CD4-positive, alpha-beta T cell treated with Interferon gamma for 1 hour (primary cell): ENCODE measurements around the gene ACIN1.

ENCODE experiments used
- DNase-seq: peaks from one replicate; pipeline ENCODE4 v3.0.0-alpha.2; 2020

The ACIN1 gene

DNA sequence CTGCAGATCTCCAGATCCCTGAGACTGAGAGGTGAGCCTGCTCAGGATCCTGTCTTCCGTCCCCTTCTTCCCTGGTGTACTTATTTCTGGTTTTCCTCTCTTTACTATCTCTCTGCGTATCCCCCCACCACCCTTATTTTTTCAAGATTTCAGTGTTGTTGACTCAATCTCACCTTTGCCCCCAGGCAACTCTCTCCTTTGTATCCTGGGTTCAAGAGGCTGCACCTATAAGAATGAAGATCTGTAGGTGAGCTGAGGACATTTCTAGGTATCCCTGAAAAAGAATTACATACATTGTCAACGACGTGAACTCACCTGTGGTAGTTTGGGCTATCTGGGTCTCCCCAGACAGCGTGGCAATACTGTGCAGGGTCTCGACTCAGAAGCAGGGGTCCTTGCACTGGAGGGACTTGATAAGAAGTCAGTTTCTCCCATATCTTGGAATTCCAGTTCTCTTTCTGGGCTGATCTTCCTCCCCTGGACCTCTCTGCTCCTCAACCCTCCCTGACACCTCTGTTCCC lies 9.2 kb upstream of the ACIN1 start:
- no peak for DNase-seq

DNA sequence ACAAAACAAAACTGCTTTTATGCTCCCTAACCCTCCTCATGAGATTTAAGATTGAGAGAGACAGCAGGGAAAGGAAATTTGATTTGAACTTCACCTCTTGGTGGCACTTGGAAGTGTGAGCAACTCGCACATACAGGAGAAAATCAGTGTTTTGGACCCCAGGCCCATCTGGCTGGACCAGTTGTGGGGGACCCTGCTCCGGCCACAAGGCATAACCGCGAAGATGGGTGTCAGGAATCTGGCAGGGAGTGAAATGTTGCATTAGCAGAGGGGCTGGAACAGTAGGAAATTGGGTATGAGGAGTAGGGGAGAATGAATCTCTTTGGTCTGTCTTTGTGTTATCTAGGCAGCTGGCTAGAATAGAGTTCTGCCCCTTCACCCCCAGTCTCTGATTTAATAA lies 8.6 kb upstream of the ACIN1 start:
- no peak for DNase-seq

DNA sequence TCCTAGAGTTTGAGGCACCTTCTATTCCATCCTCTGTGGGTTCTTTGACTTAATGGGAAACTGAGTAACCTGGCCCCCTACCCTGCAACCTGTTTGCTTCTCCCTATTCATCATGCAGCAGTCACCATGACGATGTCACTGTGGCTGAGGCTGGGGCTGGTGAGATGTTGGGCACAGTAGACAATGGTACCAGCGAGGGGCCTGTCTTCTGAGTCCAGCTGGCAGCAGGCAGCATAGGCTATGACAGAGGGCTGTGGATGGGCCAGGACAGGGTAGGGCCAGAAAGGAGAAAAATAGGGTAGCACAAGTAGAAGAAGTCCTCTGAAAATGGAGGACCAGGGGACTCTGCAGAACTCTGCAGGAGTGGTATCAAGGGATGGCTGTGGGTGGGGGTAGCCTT lies 7.9 kb upstream of the ACIN1 start:
- DNase-seq = no peak

DNA sequence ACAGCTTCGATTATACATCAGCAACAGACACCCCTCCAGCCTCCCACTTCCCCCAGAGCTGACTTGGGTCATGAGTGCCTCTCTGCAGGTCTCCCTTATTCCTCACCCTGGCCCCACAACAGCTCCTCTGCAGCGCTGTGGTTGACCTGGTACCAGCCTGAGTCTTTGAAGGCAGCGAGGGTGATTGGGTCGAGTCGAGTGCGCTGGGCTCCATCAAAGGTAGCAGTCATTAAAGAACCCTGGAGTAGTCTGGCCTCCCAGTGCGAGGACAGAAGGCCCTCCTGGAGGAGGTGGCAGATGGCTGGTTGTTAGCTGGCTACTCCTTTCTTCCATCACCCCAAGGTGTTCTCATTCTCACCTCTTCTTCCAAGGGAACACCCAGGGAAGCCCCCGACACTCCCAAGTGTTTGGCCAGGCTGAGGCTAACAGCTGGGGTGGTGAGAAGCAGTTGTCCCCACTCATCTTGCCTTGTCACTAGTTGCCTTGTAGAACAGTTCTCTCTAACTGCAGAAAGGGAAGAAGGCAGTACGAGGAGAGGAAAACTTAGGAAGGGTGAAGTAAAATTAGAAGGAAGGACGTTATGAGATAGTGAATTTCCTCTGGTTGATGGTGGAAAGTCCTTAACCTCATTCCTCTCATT lies 7.2 kb upstream of the ACIN1 start:
- no peak for DNase-seq

DNA sequence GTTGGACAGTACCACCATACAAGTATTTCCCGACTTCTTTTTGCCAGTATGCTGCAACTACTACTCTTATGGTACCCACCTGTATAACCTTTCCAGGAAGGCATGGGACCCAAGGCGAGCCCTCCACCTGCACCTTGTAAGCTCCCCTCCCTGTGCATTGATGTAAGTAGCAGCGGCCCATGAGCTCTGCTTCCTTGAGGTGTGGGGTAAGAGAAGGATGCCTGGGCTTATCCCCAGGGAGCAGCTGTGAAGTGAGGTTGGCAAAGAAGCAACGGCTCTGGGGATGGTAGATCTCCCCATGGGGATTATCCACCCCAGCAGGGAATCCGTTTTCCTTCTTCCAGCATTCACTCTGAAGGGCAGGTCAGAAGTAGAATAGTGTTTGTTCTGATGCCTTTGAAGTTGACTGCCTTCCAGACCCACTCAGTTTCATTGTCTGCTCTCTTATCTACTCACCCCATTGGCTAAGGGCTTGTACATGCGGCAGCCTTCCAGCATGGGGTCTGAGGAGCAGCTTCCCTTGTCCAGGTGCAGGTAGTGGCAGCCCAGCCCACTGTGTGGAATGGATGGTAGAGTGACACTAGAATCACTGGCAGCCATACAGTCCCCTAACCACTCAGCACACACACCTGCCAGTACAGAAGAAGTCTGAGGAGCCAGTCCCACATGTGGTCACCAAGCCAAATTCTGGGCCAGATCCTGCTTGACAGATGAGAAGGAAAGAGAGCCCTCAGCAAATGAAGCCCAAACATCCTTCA lies 6.5 kb upstream of the ACIN1 start:
- DNase-seq = no peak

DNA sequence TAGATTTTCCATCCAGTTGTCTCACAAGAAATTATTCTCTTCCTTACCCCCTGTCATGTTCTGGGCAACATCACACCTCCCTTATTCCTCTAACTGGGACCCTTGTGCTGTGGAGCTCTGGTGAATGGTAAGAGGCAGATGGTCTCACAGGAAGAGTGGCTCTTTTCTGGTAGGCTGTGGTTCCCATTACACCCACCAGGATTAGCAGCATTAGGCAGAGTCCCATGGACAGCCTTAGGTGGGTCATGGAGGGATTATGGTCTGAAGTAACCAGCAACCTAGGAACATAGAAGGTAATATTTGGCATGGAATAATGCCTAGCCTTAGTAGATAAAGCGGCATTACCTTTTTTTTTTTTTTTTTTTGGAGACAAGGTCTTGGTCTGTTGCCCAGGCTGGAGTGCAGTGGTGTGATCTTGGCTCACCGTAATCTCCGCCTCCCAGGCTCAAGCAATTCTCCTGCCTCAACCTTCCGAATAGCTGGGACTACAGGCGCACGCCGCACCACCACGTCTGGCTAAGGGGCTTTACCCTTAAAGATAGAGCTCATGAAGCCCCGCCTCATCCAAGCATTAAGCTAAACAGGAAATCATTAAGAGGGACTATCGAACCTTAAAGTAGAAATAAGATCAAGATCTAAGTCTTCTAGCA lies 4.4 kb upstream of the ACIN1 start:
- DNase-seq = no peak

DNA sequence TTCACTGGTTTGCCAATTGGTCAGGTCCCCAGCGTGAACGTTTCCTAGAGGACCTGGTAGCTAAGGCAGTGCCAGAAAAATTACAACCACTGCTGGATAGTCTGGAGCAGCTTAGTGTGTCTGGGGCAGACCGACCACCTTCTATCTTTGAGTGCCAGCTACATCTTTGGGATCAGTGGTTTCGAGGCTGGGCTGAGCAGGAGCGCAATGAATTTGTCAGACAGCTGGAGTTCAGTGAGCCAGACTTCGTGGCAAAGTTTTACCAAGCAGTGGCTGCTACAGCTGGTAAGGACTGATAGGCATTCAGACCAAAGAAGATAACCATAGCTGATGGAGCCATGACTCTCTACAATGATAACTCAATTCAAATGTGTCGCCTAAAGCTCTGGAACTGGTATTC lies 2.9 kb upstream of the ACIN1 start:
- DNase-seq = no peak

DNA sequence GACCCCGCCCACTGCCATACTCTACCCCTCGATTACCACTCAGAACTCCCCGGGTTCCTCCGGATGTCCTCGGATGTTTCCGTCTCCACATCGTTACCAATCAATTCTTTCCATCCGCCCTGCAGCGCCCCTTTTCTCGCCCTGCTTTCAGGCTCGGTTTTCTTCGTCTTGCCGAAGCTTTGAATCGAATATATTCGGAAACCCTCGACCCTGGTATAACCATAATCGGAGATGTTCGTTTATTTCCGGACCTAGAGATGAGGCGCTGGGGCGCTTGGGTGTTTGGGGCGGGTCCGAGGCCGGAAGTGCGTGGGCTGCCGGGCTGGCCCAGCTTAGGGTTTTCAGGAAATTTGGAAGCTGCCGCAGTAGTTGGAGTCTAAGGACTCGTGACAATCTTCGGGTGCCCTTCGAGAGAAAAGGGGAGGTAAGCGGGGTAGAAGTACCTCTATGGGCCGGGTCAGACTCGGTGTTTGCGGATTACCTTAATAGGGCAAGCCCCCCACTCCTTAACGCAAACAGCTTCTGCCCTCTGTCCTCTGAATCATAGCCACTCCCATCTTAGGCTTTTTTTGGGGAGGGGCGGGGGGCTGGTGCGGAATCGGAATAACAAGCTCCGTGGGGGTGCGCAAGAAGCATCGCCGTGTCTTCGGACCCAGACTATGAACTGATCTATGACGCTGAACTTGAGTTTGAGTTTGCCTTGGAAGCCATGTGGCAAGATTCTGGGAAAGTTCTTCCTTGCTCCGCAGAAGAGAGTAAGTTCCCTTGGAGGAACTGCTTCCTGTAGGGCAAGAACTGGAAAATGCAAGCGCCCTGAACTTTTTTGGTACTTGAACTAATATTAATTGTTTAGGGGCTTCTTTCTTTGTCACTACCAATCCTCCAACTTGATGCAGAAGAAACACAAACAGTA lies 516 bp upstream of the ACIN1 start, which contains the start of gene C14orf119:
C14orf119 (plus strand) TSS at position 310 of the 913 bp plus-strand sequence. CDS start 2,154 bp downstream, outside the sequence.
- peak; percentile 99 for DNase-seq

DNA sequence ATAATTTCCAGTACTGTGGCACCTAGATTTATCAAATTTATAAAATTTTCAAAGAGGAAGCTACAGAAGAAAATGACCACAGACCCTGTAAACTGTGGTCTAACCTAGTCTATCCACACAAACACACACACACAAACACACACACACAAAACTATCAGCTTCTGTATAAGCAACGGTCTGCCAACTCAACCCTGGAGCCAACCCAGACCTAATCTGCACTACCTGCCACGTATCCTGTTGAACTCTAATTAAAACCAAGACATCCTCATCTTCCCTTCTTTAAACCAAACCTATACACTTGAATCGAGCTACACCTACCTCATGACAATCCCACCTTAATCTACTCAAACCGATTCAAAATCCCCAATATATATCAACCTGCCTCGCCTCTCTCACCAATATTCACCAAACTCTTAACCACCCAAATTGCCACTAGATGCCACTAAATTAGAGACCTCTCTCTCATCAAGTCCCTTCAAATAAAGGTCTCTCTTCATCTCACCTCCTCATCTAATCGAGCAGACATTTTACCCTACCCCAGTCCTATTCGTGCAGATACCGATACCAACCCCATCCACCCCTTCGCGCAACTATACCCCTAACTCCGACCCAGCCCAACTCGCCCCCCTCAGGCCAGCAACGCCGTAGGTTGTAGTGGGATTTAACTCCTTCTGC lies 808 bp downstream of the ACIN1 start:
- DNase-seq = peak; percentile 84

DNA sequence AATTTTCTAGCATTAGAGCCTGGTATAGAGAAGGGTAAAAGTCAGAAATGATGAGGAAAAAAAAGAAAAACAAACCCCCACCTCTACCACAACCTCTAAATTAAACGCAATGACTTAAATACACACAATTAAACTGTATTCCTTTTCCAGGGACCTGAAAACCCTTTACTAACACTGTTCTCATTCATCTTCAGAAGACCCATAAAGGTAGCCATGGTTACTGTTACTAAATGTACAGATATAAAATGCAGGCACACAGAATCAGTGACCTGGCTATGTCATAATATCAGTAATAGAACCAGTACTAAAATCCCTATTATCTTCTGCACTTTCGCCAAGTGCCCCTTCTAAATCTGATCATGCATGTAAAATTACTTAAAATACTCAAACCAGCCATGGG lies 1.4 kb downstream of the ACIN1 start:
- no peak for DNase-seq

DNA sequence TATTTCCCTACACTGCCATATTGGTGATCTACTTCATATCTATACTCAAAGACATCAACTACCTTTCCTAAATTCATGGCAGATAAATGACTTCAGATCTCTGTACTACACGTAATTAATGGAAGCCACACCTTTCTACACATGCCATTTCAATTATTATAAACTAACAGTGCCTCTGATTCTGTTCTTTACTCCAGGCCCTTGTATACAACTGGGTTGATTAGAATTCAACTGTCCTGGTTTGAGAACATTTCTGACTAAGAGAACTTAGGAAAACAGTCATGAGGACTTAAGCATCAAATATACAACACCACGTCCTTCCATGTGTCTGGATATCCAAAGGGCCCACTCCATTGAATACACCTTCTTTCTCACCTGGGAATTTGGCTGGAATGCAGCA lies 1.8 kb downstream of the ACIN1 start:
- DNase-seq = no peak

DNA sequence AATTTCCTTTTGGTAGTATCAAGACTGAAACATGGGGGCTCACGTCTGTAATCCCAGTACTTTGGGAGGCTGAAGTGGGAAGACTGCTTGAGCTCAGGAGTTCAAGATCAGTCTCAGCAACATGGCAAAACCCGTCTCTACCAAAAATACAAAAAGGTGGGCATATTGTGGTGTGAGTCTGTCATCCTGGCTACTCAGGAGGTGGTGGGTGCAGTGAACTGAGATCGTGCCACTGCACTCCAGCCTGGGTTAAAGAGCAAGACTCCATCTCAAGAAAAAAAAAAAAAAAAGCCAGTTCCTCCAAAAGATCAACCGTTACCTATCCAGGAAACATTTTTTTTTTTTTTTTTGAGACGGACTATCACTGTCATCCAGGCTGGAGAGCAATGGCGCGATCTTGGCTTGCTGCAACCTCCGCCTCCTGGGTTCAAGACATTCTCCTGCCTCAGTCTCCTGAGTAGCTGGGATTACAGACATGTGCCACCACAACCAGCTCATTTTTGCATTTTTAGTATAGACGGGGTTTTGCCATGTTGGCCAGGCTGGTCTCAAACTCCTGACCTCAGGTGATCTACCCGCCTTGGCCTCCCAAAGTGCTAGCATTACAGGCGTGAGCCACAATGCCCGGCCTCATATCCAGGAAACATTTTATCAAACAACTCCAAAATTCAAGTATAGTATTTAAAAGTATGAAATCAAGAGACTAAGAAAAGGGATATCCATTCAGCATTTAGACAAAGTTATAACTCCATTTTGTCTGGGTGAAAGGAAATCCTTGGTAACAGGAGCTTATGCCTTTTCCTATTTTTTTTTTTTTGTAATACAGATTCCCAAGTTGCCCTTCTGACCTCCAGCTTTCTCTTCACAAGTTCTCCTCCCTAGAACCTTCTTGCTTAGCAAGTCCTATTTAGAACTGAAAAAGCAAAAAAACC lies 3.4 kb downstream of the ACIN1 start:
- DNase-seq = no peak

DNA sequence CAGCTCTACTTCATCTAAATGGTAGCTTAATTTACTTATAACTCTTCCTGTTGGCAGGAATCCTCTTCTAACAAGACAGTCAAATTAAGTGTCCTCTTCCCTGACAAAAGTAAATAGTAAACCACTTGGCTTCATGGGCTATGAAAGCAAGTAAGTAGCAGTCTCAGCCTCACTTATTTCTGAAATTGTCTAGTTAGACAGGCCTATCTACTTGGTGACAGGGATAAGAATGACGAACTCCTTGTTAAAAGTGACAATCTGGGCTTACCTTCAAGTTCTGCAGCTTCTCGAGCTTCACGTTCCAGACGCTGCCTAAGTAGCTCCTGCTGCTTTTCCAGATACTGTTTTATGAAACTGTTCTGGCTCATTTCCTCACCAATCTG lies 4.7 kb downstream of the ACIN1 start:
- no peak for DNase-seq

DNA sequence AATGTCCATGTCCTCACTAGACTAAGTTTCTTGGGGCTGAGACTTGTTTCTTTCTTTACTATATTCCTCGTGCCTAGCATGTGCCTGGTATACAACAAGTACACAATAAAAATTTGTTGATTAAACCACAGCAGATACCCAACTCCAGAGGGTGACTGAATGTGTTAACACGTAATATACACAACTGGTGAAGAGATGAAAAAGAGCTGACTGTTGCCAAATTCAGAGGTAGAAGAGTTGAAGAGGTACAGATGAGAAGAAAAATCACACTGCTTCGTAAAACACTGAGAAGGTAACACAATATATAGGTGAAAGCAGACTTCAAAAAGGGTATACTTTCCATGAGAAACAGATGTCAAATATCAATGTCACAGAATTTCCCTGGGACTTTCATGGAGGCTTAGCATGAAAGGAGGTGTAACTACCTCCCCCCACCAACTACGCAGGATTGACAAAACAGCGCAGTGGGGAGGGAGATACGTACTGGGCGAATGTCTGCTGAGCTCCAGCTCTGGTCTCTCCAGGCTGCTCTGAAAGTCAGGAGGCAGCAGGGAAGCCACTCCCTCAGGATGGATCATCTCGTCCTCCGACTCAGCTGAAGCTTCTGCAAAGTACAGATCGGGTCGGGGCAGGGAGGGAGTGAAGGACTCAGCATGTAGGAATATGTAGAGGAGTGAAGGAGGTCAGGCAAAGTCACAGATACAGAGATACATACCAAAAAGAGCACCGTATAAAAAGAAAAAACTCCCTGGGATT lies 5.3 kb downstream of the ACIN1 start:
- DNase-seq = no peak

DNA sequence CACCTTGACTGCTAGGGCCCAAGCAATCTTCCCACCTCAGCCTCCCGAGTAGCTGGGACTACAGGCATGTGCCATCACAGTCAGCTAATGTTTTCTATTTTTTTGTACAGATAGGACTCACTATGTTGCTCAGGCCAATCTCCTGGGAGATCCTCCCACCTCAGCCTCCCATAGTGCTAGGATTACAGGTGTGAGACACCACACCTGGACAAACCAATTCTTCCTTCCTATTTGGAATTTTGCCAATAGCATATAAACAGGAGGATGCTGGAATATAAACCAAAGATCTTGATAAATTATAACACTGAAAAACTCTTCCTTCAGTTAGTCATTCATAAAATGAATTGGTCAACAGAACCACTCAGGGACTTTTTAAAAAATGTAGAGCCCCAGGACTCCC lies 8.4 kb downstream of the ACIN1 start:
- no peak for DNase-seq

DNA sequence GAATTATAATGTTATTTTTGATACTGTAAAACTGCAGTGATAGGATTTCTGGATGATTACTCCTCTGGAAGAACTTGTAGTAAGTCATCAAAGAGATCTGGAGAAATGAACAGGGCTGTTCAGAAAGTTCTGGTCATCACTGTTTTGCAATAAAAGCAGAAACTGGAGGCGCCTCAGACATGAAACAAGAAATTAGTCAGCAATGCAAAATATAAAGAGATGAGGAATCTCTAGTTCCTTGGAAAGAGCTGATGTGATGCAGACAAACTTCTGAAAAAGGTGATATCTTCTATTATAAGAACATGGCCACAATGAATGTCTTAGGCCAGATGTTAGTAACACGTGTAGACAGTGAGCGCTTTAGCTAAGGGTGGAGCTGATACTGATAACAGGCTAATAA lies 9.5 kb downstream of the ACIN1 start:
- no peak for DNase-seq

DNA sequence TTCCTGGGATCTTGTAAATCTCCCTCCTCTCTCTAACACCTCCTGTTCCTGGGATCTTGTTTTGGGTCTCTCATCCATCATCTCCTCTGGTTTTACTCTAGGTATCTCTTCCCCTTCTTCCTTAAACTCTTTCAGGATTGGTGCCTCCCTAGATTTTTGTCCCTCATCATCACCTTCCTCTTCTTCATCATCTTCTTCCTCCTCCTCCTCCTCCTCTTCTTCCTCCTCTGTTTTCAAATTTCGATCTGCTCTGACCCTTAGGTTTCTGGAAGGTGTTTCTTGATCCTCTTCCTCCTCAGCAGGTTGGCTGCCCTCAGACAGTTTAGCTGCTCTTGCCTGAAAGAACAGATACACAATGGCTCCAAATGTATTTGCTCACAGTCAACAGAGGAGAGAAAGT lies 14.5 kb downstream of the ACIN1 start:
- DNase-seq = no peak

DNA sequence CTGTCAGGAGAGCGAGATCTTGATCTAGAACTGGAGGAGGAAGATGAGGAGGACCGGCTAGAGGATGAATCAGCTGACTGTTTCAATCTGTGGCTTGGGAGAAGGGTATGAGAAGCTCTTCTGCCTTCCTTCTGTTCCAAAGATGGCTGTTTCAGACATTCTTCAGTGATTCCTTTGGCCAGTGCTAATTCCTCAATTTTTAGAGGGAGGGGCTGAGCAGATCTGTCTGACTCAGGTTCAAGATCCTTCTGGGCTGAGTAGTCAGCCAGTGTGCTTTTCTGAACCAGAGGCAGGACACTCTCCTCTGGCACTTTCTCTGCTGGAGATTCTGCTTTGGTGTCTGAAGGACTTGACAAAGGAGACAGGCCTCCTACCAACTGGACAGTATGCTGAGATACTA lies 15.2 kb downstream of the ACIN1 start:
- DNase-seq = no peak

DNA sequence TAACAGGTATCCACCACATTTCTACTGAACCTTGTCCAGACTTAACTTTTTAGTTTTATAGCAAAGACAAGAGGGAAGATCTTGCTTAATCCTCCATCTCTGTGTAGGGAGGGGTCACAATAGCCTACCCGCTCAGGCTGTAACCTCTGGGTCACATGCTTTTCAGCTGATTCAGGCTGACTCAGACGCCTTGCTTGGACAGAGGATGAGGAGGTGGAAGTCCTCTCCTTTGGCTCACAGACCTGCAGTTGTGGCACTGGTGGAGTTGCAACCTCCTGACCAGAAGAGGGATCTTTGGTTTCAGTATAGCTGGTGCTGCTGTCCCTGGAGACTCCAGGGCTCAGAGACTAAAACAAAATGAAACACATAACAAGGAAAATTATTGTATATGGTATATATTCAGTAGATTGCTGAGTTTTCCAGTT lies 16.2 kb downstream of the ACIN1 start:
- DNase-seq = peak; percentile 64

DNA sequence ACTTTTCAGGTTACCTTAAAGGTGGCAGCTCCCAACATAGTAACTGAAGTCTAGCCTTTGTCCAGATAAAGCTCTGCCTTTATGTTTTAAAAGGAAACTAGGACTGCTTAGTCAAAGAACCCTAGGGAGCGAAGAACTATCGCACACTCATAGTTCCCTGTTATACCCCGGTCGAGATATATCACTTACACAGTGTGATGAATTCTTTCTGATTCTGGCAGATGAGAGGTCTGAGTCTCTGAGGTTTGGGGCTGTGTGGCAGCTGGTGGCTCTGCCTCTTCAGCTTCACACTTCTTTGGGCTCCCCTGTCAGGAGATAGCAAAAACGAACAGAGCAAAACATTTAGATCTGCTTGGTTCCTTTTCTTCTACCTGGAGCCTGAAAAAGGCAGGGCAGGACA lies 17.0 kb downstream of the ACIN1 start:
- DNase-seq = no peak
